Fibroblast of lung (primary cell): ENCODE data around the gene SYNE1.

ENCODE experiments used
- CTCF ChIP-seq, 2 donors: IDR thresholded peaks in 1 of 2; conservative IDR thresholded peaks in 1 of 2; 1 replicate in 1 of 2; 2 replicates in 1 of 2; pipeline ENCODE4 v1.5.1; 2011 to 2012; ENCODE audit warnings: low read length in 2 of 2, control low read depth in 1 of 2, inconsistent platforms in 1 of 2, low read depth in 1 of 2, mild to moderate bottlenecking in 1 of 2
- EZH2 ChIP-seq: IDR thresholded peaks from 2 replicates; pipeline ENCODE4 v1.5.1; 2012; ENCODE audit warnings: low read length, control low read depth, mild to moderate bottlenecking; ENCODE audit errors: missing control alignments

GRCh38 chr6:152148412-152148811 is 488.8 kb downstream of the SYNE1 start:
- TF ChIP-seq CTCF (conservative IDR thresholded peaks at IDR 0.05 in 1 of 2, IDR thresholded peaks at IDR 0.05 in 1 of 2; ENCODE audit: low read depth in 1 of 2, low read length in 2 of 2) (no peak), EZH2 (no peak)
